GF-D8 (cell line): ENCODE results near the gene TES.
"Not testable (repeated sequence)": the region's sequence is repeated elsewhere in the genome, so short reads cannot be mapped to it uniquely, and the experiment has no call there.

ENCODE experiments used
- DNase-seq: peaks from one replicate; lab custom pipeline; 2025; lab: John Stamatoyannopoulos, UW

Gene TES

GRCh38 chr7:116290740-116291139, 80.4 kb downstream of the TES start:
- no peak for DNase-seq

- no peak for DNase-seq
Measured at GRCh38 chr7:116291937-116292336, 81.6 kb downstream of the TES start.

GRCh38 chr7:116292381-116292780, 82.0 kb downstream of the TES start:
- no peak for DNase-seq

GRCh38 chr7:116293139-116293538, 82.8 kb downstream of the TES start:
- DNase-seq, result no peak

- DNase-seq, result no peak
Measured at GRCh38 chr7:116293633-116294032, 83.3 kb downstream of the TES start.

- not testable (repeated sequence) for DNase-seq
Measured at GRCh38 chr7:116295903-116296302, 85.6 kb downstream of the TES start.

GRCh38 chr7:116298055-116298454, 87.7 kb downstream of the TES start:
- DNase-seq, result no peak

- DNase-seq, result no peak
Measured at GRCh38 chr7:116298576-116298975, 88.2 kb downstream of the TES start.

GRCh38 chr7:116305485-116306408, 95.4 kb downstream of the TES start:
- no peak for DNase-seq

GRCh38 chr7:116306409-116307048, 96.2 kb downstream of the TES start:
- DNase-seq, result no peak

GRCh38 chr7:116307253-116307652, 96.9 kb downstream of the TES start:
- no peak for DNase-seq
